Liver (tissue), 9 donors: ENCODE measurements around the gene FASN. TPM values are rescaled to one million over a fixed set of nuclear protein-coding genes. Genes with fewer than 3 reads are reported as not detected.

Source experiments
- DNase-seq: peaks from one replicate; pipeline ENCODE4 v3.0.0-alpha.2; 2017; ENCODE audit warnings: low spot score
- H3K27ac ChIP-seq, 2 donors: one replicate each; pipeline ENCODE4 v1.7.0; 2013; ENCODE audit warnings: inconsistent platforms in 2 of 2, low read length in 2 of 2, control low read depth in 1 of 2, low read depth in 1 of 2, mild to moderate bottlenecking in 1 of 2
- H3K27me3 ChIP-seq, 4 donors: one replicate each; pipeline versions ENCODE4 v1.6.1 to v1.7.0; 2013; ENCODE audit warnings: low read length in 3 of 4, inconsistent platforms in 1 of 4, mild to moderate bottlenecking in 1 of 4, moderate library complexity in 1 of 4; ENCODE audit not compliant: control insufficient read depth in 4 of 4, insufficient read depth in 4 of 4
- H3K36me3 ChIP-seq, 4 donors: one replicate each; pipeline versions ENCODE4 v1.6.1 to v1.7.0; 2013; ENCODE audit warnings: low read length in 3 of 4, mild to moderate bottlenecking in 3 of 4, low read depth in 1 of 4, moderate library complexity in 1 of 4; ENCODE audit not compliant: control insufficient read depth in 4 of 4, insufficient read depth in 3 of 4
- H3K4me1 ChIP-seq, 4 donors: one replicate each; pipeline versions ENCODE4 v1.6.1 to v1.7.0; 2013; ENCODE audit warnings: low read length in 3 of 4, mild to moderate bottlenecking in 3 of 4, moderate library complexity in 1 of 4; ENCODE audit not compliant: control insufficient read depth in 4 of 4, insufficient read depth in 4 of 4
- H3K4me3 ChIP-seq, 3 donors: one replicate each; pipeline versions ENCODE4 v1.6.1 to v1.7.0; 2013; ENCODE audit warnings: low read length in 3 of 3, control low read depth in 1 of 3, low read depth in 1 of 3, mild to moderate bottlenecking in 1 of 3
- H3K9ac ChIP-seq, 2 donors: one replicate each; pipeline ENCODE4 v1.7.0; 2013; ENCODE audit warnings: low read length in 2 of 2, mild to moderate bottlenecking in 2 of 2, moderate library complexity in 2 of 2, control low read depth in 1 of 2, low read depth in 1 of 2
- H3K9me3 ChIP-seq, 4 donors: one replicate each; pipeline versions ENCODE4 v1.6.1 to v1.7.0; 2013; ENCODE audit warnings: low read length in 3 of 4; ENCODE audit not compliant: control insufficient read depth in 4 of 4
- ATF3 ChIP-seq: IDR thresholded peaks from 2 replicates; pipeline ENCODE4 v1.6.1; 2016; ENCODE audit warnings: antibody characterized with exemption
- CTCF ChIP-seq: fragments of 150-350 bp; IDR thresholded peaks from 2 replicates; pipeline ENCODE4 v1.5.1; 2017; ENCODE audit warnings: improper control_type of control experiment, low read depth, low read length; ENCODE audit not compliant: missing input control
- EGR1 ChIP-seq, 2 donors: IDR thresholded peaks; 2 replicates each; pipeline ENCODE4 v1.6.1; 2016 to 2018; ENCODE audit warnings: antibody characterized with exemption in 2 of 2, low read depth in 2 of 2
- FOXA1 ChIP-seq: IDR thresholded peaks from 2 replicates; pipeline ENCODE4 v1.6.1; 2016; ENCODE audit warnings: antibody characterized with exemption
- GABPA ChIP-seq, 2 donors: IDR thresholded peaks in 1 of 2; conservative IDR thresholded peaks in 1 of 2; 2 replicates each; pipeline ENCODE4 v1.6.1; 2016; ENCODE audit warnings: antibody characterized with exemption in 2 of 2, mild to moderate bottlenecking in 1 of 2, moderate library complexity in 1 of 2
- HNF4A ChIP-seq, 2 donors: conservative IDR thresholded peaks; 2 replicates each; pipeline ENCODE4 v1.6.1; 2016; ENCODE audit warnings: antibody characterized with exemption in 2 of 2, mild to moderate bottlenecking in 2 of 2
- HNF4G ChIP-seq: IDR thresholded peaks from 2 replicates; pipeline ENCODE4 v1.6.1; 2016; ENCODE audit warnings: antibody characterized with exemption
- JUND ChIP-seq, 2 donors: IDR thresholded peaks; 2 replicates each; pipeline ENCODE4 v1.6.1; 2016; ENCODE audit warnings: antibody characterized with exemption in 2 of 2
- MAX ChIP-seq: IDR thresholded peaks from 2 replicates; pipeline ENCODE4 v1.6.1; 2016; ENCODE audit warnings: antibody characterized with exemption
- NR2F2 ChIP-seq: IDR thresholded peaks from 2 replicates; pipeline ENCODE4 v1.6.1; 2016; ENCODE audit warnings: antibody characterized with exemption
- RAD21 ChIP-seq, 2 donors: IDR thresholded peaks; 2 replicates each; pipeline ENCODE4 v1.6.1; 2016; ENCODE audit warnings: antibody characterized with exemption in 2 of 2, mild to moderate bottlenecking in 2 of 2
- REST ChIP-seq: IDR thresholded peaks from 2 replicates; pipeline ENCODE4 v1.6.1; 2016; ENCODE audit warnings: antibody characterized with exemption, mild to moderate bottlenecking
- RXRA ChIP-seq, 2 donors: IDR thresholded peaks; 2 replicates each; pipeline ENCODE4 v1.6.1; 2017 to 2018; ENCODE audit warnings: antibody characterized with exemption in 2 of 2, mild to moderate bottlenecking in 1 of 2
- SP1 ChIP-seq: IDR thresholded peaks from 2 replicates; pipeline ENCODE4 v1.6.1; 2018; ENCODE audit warnings: antibody characterized with exemption, mild to moderate bottlenecking
- TAF1 ChIP-seq: conservative IDR thresholded peaks from 2 replicates; pipeline ENCODE4 v1.6.1; 2016; ENCODE audit warnings: antibody characterized with exemption, mild to moderate bottlenecking
- YY1 ChIP-seq: IDR thresholded peaks from 2 replicates; pipeline ENCODE4 v1.6.1; 2016; ENCODE audit warnings: antibody characterized with exemption, mild to moderate bottlenecking
- ZBTB33 ChIP-seq: IDR thresholded peaks from 2 replicates; pipeline ENCODE4 v1.6.1; 2016; ENCODE audit warnings: antibody characterized with exemption
- WGBS: extraction: QIAGEN DNeasy Blood & Tissue Kit; methylation state at CpG from one replicate; pipeline ENCODE4 v1.1.7; 2013; 5-methylcytosine and 5-hydroxymethylcytosine counted together
- polyA plus RNA-seq, 2 donors: library from polyadenylated mRNA; stranded (reverse) in 1 of 2; unstranded in 1 of 2; fragments of 200-250 nt in 1 of 2; fragments of >200 nt in 1 of 2; fragmentation: Nextera tagmentation in 1 of 2; extraction: Ambion mirVana in 1 of 2; gene quantifications; one replicate each; pipeline versions ENCODE4 v1.2.1 to v1.2.3, GENCODE V29; 2013 to 2015
- total RNA-seq, 2 donors: library from RNA; depleted of rRNA; stranded (reverse); fragments of >200 nt; gene quantifications; one replicate each; pipeline ENCODE4 v1.2.3, GENCODE V29; 2014
- donor health status: healthy.
- donor health status: healthy.
- donor health status: healthy.
- donor health status: healthy.
- donor health status: healthy.

FASN gene
- total and polyA plus RNA-seq, 4 donors, result 53.1 to 229 (median 130) TPM

- Histone ChIP-seq H3K9me3 (no peaks in the 10 kb centered on the region), H3K4me3 (no peak overlapping the region), H3K4me1 (peaks cover 14 to 57% (median 42%) of the 10 kb centered on the region in 4 donors), H3K9ac (no peak overlapping the region), H3K27ac (no peak overlapping the region), H3K27me3 (no peaks in the 10 kb centered on the region), H3K36me3 (peaks cover 0 to 8% (median 2%) of the 10 kb centered on the region in 4 donors)
- 93% methylated on average over 21 of the region's 21 CpGs for WGBS
- TF ChIP-seq RXRA (IDR thresholded peaks at IDR 0.05) (no peak), GABPA (IDR thresholded peaks at IDR 0.05 in 1 of 2, conservative IDR thresholded peaks at IDR 0.05 in 1 of 2) (no peak), EGR1 (IDR thresholded peaks at IDR 0.05; ENCODE audit: low read depth in 2 of 2) (no peak), TAF1 (no peak), ATF3 (no peak), JUND (IDR thresholded peaks at IDR 0.05) (no peak), FOXA1 (no peak), SP1 (no peak), RAD21 (IDR thresholded peaks at IDR 0.05) (no peak), ZBTB33 (no peak), HNF4A (conservative IDR thresholded peaks at IDR 0.05) (no peak), YY1 (no peak), NR2F2 (no peak), HNF4G (no peak), MAX (no peak), CTCF (no peak), REST (no peak)
- DNase-seq, result no peak
Observed at GRCh38 chr17:82046903-82047302, 51.1 kb downstream of the FASN start.
